GM21825 (cell line): ENCODE measurements around the gene CRACR2A.

ENCODE experiments used
- ATAC-seq: cut with Tn5 transposase; IDR thresholded peaks from one replicate; pipeline ENCODE4 v1.9.1; 2021; ENCODE audit warnings: mild to moderate bottlenecking, moderate library complexity; ENCODE audit not compliant: unreplicated experiment

CRACR2A gene

DNA sequence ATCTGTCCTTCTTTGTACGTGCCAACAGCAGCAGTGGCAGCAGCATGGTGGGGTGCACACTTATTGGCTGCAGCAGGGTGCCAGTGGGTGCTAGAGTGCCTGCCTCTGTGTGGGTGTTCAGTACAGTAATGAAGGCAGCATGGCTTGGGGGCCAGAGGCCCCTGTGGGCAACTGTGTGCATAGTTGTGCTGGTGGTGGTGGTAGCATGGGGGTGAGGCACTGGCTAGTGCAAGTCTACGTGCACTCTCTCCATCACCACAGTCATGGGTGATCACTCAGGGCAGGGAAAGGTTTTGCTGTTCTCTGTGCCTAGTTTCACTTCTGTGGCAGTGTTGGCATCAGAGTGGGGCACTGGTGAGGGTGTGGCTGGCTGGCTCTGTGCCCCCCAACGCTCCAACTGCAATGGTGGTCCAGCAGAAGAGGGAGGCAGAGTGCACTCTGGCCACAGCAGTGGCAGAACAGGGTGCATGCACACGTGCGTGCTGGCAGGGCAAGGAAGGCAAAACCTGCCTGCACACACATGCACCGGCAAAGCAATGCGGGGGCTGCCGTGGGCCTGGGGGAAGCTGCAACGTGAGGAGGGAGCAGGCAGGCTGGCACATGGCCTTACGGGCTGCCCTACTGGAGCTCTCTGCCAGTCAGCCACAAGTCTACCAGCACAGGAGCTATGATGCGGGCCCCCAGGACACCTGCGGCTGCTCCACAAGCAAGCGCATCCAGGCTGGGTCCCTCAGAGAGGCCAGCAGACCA, 60.1 kb downstream of the CRACR2A start:
- ATAC-seq: no peak

DNA sequence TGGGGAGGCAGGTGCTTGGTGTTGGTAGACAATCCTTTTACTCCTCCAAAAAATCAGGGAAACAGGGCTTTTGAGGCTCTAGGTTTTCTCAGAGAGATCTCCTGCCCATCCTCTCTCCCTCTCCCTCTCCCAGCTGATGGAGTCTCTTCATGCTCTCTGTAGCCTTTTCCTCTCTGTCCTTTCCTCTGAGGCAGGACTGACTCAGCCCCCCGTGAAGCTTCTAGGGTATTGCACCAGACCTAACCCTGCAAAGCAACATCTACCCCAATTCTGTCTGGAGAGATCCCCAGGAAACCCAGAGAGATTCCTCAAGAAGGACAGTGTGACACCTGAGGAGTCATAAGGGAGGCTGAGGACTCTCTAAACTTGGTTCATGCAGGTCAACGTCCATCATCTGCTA, 66.4 kb downstream of the CRACR2A start:
- no peak for ATAC-seq

DNA sequence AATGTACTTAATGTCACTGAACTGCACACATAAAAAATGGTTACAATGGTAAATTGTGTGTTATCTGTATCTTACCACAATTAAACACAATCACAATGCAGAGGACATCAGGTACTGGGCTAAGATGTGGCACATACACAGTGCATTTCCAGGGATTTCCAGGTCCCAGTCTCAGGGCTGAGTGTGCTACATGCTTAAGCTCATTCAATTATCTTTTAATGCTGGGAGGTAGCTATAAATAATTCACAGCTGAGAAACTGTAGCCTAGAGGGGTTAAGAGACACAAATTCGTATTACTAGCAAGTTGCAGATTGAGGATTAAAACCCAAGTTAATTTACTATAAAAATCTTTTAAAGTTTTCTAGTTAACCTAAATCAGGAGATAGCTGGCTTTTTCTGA, 67.1 kb downstream of the CRACR2A start:
- no peak for ATAC-seq

DNA sequence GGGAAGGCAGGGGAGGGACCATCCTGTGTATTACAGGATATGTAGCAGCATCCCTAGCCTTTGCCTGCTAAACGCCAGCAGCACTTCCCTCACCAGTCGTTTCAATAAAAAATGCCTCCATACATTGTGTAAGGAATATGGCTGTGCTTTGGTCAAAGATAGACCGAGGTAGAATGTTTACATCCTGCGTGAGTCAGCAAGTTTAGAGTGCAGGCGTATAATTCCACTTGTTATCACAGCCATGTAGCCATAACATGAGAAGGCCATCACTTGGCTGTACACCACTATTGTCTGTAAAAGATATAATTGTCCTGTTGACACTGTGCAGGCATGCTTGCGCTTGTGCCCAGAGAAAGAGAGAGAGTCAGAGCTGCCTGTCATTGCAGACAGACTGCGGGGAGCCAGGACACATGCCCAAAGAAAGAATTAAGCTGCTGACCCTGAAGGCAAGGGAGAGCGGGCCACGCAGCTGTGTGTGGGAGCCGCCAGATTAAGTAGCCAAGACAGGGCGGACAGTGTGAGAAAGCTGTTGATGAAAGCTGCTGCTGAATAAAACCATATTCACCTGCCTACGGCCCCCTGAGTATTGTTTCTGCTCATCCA, 68.4 kb downstream of the CRACR2A start:
- no peak for ATAC-seq

DNA sequence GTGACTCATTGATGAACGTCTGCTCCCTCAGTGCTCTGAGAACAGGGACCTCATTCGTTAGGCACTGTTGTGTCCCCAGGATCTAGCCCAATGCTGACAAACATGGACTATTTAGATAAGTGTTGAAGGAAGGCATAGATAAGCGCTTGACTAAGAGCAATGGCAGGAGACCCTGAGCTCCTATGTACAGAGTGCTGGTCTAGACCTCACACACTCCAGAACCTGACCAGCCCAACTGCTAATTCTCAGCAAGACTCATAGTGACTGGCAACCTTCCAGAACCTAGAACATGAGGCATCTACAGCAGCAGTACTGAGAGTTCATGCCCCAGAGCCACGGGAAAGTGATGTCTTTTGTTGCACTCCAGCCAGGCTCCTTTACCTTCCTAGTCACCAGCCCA, 69.2 kb downstream of the CRACR2A start:
- ATAC-seq: no peak

DNA sequence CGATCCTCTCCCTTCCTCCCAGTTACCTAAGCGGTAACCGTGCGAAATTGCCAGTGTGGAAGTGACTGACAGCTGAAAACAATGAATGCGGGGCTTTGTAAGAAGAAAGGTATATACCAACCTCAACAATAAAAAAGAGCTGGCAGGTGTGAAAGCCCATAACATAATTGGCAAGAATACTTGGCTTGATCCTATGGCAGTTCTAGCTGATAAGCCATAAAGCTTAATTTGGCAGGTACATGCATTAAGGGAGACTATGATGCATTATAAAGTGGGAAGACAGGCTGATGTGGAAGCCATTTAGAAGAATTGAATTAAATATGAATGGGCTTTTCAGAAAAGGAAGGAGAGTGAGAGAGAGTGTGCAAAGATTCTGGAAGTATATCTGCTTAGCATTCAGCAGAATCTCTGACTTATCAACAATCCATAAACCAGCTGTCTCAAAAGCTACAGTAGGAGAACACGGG, 71.3 kb downstream of the CRACR2A start:
- no peak for ATAC-seq

DNA sequence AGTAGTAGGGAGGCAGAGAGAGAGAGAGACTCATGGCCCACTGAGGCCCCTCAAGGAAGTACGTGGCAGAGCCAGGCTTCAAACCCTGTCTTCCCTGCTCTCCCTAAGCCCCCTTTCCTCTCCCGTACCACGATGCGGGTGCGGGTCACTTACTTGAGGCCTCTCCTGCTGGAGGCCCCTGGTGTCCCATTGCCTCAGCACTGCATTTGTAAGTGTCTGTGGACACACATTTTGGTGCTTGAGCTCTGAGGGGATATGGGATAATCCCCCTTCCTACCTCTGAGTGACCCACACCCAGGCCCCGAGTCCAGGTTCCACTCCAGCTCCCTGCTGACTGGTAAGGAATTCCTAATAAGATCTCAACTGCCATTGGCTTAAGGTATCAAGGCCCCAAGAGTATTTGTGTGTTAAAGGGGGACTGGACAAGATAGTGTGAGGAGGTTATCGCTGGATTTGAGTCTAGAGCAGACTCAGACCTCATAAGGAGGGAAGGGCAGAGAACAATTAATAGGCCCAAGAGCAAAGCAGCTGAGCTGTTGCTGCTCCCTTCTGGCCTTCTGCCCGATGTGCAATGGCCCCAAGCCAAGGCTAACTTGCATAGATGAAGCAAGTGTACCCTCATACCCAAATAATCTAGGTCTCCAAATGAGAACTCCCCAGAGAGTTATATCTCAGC, 71.9 kb downstream of the CRACR2A start:
- ATAC-seq: no peak

DNA sequence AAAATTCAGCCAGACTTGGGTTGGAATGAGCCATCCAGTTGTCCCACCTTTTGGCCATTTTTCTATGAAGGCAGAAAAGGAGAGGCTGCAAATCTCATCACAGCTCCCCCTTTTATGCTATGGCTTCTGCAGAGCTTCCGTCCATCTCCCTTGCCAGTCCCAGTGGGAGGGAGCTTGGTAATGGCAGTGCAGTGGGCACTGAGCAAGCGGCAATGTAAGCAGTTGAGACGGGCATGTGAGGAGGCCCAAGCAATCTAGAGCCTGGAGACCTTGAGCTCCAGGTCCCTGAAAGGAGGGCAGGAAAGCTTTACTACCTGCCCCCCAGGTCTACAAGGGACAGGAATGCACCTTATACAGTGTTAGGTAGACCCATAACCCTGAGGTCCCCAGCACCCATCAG, 73.1 kb downstream of the CRACR2A start:
- ATAC-seq: no peak

DNA sequence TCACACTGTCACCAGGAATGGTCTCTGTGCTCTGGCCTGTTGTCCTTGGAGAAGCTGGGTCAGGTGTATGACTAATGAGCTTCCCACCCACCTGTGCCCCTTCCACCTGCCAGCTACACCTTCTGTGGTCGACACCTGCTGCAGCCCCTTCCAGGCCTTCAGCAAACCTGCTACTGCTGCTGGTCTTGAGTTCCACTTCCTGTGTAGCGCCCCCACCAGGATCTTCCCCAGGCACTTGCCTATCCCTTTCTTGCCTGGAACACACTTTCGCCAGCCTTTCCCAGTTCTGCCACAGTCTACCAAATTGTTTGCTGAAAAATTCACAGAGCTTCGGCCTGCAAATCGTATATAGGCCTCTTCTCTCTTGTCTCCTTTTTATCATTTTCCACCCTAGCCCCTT, 75.3 kb downstream of the CRACR2A start:
- no peak for ATAC-seq

DNA sequence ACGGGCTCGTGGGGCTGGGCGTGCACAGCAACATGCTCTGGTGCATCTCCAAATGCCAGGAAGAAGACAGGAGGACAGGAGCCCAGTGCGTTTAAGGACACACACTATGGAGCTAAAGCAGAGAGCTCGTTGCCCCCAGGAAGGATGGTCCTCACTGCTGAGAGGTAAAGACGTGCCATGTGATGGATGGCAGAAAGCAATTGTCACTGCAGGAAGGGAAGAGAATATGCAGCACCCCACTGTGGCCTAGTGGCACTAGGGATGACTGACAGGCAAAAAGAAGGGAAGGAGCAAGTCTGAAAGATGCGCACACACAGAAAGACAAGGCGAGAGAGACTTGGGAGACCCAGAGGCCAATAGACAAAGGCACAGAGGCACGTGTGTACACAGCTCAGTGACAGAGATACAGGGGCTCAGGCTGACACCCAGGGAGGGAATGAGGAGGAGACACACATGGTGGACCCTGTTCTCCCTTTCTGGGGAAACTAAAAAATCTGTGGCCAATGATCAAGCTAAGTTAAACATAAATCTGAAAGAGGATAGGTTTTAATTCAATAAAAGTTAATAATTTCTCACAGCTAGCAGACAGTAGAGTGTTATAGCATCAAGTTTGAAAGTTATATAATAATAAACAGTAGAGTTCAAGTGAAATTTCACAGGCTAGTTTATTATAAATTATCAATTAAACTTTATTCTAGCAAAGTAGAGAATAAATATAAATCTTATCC, 78.8 kb downstream of the CRACR2A start:
- no peak for ATAC-seq

DNA sequence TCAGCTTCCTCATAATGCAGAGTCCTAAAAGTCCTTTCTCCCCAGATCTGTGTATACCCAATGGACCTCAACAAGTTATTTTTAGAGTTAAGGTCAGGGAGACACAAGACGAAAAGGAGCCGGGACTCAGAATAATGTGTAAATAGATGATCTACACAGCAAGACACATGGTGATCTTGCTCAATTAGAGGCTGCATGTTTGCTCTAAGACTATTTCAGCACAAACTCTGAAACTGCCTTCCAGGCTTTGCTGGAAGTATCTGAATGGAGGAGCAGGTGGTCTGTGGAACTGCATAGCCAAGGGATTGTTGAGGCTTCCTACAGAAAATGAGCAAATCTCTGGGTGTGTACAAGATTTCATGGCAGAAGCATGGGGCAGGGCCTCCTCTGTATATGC, 80.8 kb downstream of the CRACR2A start:
- no peak for ATAC-seq

DNA sequence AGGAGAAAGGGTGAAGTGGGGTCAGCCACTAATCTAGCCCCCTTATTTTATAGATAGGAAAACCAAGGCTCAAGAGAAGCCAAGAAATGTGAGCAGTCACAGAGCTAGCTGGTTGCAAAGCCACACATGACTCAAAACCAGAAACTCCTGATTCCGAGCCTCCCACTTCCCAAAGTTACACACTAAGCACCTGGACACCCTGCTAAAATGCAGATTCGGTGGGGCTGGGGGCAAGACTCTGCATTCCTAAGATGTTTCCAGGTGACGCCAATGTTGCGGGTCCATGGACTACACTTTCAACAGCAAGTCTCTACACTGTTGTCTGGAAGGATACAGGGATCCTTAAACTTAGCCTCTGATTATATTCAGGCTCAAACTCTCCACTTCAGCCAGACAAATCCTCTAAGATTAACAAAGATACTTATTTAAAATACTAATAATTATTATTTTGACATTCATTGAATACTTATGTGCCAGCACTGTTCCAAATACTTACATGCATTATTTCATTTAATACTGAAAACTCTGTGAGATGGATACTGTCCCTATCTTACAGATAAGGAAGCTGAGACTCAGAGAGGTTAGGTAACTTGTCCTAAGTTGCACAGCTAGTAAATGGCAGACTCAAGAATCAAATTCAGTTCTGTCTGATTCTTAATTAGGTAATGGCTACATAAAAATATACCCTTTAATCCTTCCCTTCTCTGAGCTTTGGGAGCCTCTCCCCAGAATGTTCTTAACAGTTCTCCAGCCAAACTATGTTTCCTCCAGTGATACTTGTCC, 81.4 kb downstream of the CRACR2A start:
- no peak for ATAC-seq

DNA sequence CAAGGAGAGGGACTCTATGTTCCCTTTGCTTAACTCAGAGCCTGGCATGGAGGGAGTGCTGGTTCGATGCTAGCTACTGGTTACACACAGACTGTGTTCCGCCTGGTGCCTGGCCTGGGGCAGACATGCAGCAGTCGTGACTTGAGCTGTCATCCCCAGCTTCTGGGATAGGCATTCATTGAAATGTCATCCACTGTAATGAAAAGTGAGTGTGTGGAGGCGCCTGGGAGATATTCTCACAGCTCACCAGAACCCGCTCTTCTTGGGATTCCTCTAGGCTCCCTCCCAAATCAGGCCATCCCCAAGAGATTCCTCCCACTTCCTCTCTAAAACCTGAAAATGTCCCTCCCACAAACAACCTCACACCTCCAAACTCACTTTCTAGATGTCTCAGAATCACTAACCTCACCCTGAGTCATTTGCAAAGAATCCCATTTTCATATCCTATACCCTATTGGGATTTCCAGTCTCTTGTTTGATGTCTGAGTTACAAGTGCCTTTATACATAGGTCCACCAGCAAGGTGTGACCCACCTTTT, 82.8 kb downstream of the CRACR2A start:
- no peak for ATAC-seq

DNA sequence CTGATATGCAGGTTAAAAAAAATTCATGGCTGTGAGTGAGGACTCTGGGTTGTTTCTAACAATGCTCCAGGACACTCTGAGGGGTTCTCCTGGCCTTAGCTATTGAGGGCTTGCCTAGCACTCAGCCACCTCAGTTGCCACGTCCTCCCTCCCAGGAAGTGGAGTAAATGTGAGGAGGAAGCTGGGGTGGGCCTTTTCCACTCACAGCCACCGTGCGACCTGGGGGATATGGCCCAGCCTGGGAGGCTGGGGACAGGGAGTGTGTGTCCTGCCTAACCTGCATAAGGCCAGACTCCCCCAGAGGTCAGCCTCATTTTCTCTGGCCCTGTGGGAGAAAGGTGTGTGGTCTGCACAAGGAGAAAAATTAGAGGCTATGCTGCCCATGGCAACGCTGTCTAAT, 83.3 kb downstream of the CRACR2A start:
- ATAC-seq: no peak

DNA sequence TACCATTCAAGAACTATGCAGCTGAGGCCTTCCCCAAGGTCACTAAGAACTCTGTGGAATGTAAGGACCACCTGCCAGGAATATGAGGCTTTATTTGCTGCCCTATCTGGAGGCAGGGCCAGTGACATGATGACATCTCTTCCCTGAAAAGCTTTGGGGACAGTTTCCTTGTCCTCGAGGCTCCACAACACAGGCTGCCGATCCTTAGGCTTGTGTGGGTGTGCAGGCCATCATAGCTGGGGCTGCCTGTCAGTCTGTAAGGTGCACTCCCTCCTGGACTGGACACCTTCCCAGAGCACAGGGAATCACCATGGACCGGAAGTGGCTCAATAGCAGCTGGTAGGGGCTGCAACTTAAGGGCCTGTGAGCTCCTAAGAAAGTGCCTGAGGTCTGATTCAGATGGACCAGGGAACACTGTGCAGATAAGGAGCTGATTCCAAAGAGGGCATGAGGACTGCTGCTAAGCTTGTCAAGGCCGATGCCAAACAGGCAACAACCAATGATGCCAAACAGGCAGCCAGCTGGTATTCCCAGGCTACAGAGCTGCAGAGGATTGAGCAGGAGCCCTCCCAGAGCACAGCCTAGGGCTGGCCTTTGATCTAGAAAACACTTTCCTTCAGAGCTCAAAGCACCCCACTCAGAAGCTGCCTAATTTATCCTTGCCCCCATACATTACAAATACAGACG, 84.3 kb downstream of the CRACR2A start:
- no peak for ATAC-seq

DNA sequence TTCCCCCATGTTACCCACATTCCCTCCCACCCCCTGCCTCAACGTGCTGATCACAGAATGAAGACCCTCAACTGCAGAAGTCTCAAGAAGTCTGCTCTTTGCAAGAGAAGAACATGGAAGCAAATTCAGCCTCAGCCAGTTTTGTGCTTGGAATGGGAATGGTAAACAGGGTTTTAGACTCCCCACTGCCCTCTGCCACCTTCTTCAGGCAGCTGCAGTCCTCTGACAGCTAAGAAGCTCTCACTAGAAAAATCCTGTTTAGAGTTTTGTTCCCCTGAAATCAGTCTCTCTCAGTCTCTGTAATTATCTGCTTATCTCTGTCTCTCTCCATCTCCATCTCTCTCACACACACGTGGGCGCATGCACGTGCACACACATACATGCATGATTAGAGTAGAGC, 85.4 kb downstream of the CRACR2A start:
- ATAC-seq: no peak

DNA sequence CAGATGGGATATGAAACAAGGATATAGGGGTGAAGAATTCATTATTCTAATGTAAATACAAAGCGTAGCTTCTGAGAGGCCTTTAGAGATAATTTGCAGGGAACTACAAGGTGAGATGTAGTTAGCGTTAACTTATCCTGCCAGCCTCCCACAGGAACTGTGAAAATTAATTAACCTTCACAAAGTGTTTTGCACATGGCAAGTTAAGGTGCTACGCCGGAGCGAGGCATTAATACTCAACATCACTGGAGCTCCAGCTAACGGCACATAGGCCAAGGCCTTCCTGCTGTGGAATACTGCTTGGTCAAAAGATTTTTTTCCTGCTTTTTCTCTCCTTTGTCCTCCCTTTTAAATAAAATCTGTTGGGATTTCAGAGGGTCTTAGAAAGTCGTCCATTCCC, 86.5 kb downstream of the CRACR2A start:
- no peak for ATAC-seq

DNA sequence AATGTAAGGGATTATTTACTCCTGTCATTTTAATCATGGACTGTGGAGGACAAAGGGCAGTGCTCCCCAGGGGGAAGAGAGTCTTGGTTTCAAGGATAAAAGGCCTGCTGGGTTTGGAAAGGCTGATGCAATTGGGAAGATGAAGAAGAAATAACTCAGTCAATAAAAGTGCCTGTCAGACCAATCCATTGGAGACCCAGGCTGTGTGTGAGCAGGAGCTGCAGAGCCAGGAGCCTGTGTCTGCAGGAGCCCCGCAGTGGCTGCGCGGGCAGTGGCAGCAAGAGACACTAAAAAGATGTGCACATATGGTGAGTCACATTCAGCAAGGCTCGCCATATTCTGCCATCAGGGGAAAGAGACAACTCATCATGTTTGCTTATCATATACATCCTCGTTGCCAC, 90.4 kb downstream of the CRACR2A start:
- no peak for ATAC-seq

DNA sequence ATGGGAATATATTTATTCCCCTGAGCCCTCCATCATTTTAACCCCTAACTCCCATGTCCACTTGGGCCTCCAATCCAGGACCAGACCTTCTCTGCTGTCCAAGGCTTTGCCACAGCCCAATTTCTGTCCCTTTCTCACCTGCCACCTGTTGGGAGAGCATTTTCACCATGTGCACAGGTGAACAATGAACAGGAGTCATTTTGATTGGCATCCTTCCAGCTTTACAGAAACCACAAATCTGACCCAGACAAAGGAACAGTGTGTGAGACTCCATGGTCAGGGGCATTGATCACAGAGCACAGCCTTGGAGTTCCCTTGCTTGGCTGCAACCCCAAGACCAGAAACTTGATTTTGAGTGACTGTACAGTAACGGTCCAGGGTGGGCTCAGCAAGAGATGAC, 91.9 kb downstream of the CRACR2A start:
- no peak for ATAC-seq
